ENCODE measurements around the gene NFIA. TPM values are rescaled to one million over a fixed set of nuclear protein-coding genes. Genes with fewer than 3 reads are reported as not detected.

The NFIA gene
- total and polyA plus RNA-seq, 2 donors (not counting 1 experiment from before 2014, with no cell fraction given), result 0.28 to 0.54 TPM

- Histone ChIP-seq H3K36me3 (replicated peaks in 1 of 2; ENCODE audit: control extremely low read depth in 1 of 2, control insufficient read depth in 1 of 2, extremely low read depth in 1 of 2, insufficient read depth in 2 of 2, low read length in 1 of 2) (no peaks in the 10 kb centered on the region), H3K4me3 (ENCODE audit: control extremely low read depth in 1 of 5, extremely low read depth in 1 of 5, insufficient read depth in 1 of 5, low read depth in 2 of 5, low read length in 4 of 5) (no peak overlapping the region), H3K27me3 (replicated peaks in 1 of 4; ENCODE audit: control extremely low read depth in 1 of 4, control insufficient read depth in 3 of 4, insufficient read depth in 4 of 4, low read length in 3 of 4) (no peaks in the 10 kb centered on the region), H3K4me2 (replicated peaks; ENCODE audit: low read depth, low read length, poor library complexity, severe bottlenecking) (no peak overlapping the region), H3K4me1 (ENCODE audit: control insufficient read depth in 2 of 2, insufficient read depth in 2 of 2, low read length in 2 of 2) (no peaks in the 10 kb centered on the region), H2AFZ (ENCODE audit: insufficient read depth, low read depth, low read length, poor library complexity, severe bottlenecking) (no peak overlapping the region), H3K9ac (ENCODE audit: low read length) (no peak overlapping the region), H3K79me2 (ENCODE audit: control insufficient read depth, insufficient read depth, low read length) (no peaks in the 10 kb centered on the region), H4K20me1 (ENCODE audit: control insufficient read depth, insufficient read depth, low read length, poor library complexity, severe bottlenecking) (no peaks in the 10 kb centered on the region), H3K9me3 (ENCODE audit: control extremely low read depth in 1 of 3, control insufficient read depth in 2 of 3, insufficient read depth in 1 of 3, low read length in 2 of 3) (no peaks in the 10 kb centered on the region), H3K27ac (ENCODE audit: low read length in 2 of 2) (no peak overlapping the region)
- POLR2A ChIA-PET, result no interaction called here
- no peak overlapping the region for H3K4me3 Mint-ChIP-seq
- H3K27ac Mint-ChIP-seq, result no peak overlapping the region
- H3K9me3 Mint-ChIP-seq (ENCODE audit: insufficient read depth), result no peaks in the 10 kb centered on the region
- no peak for TF ChIP-seq CTCF (IDR thresholded peaks at IDR 0.05)
- no peak for TF ChIP-seq EZH2 (IDR thresholded peaks at IDR 0.05; ENCODE audit: borderline replicate concordance, insufficient read depth, low read depth, low read length, poor library complexity, severe bottlenecking)
- 90% methylated on average over 2 of the region's 4 CpGs for WGBS (ENCODE audit: insufficient coverage)
- intact Hi-C loops (cut with micrococcal nuclease), result no loop called here
- no peak for ATAC-seq (ENCODE audit: low read depth)
- CTCF ChIA-PET, result no interaction called here
- H3K27me3 Mint-ChIP-seq, result no peaks in the 10 kb centered on the region
- no peaks in the 10 kb centered on the region for H3K4me1 Mint-ChIP-seq
- no peak for DNase-seq
Observed at GRCh38 chr1:61273167-61273705, 190.9 kb downstream of the NFIA start.

- Histone ChIP-seq H3K4me2 (replicated peaks; ENCODE audit: low read depth, low read length, poor library complexity, severe bottlenecking) (no peak overlapping the region), H4K20me1 (ENCODE audit: control insufficient read depth, insufficient read depth, low read length, poor library complexity, severe bottlenecking) (no peaks in the 10 kb centered on the region), H3K4me3 (ENCODE audit: control extremely low read depth in 1 of 5, extremely low read depth in 1 of 5, insufficient read depth in 1 of 5, low read depth in 2 of 5, low read length in 4 of 5) (no peak overlapping the region), H3K4me1 (ENCODE audit: control insufficient read depth in 2 of 2, insufficient read depth in 2 of 2, low read length in 2 of 2) (no peaks in the 10 kb centered on the region), H3K9ac (ENCODE audit: low read length) (no peak overlapping the region), H3K36me3 (replicated peaks in 1 of 2; ENCODE audit: control extremely low read depth in 1 of 2, control insufficient read depth in 1 of 2, extremely low read depth in 1 of 2, insufficient read depth in 2 of 2, low read length in 1 of 2) (no peaks in the 10 kb centered on the region), H2AFZ (ENCODE audit: insufficient read depth, low read depth, low read length, poor library complexity, severe bottlenecking) (no peak overlapping the region), H3K27me3 (replicated peaks in 1 of 4; ENCODE audit: control extremely low read depth in 1 of 4, control insufficient read depth in 3 of 4, insufficient read depth in 4 of 4, low read length in 3 of 4) (no peaks in the 10 kb centered on the region), H3K9me3 (ENCODE audit: control extremely low read depth in 1 of 3, control insufficient read depth in 2 of 3, insufficient read depth in 1 of 3, low read length in 2 of 3) (no peaks in the 10 kb centered on the region), H3K27ac (ENCODE audit: low read length in 2 of 2) (no peak overlapping the region), H3K79me2 (ENCODE audit: control insufficient read depth, insufficient read depth, low read length) (no peaks in the 10 kb centered on the region)
- no peak for DNase-seq
- 100% methylated on average over 1 of the region's 5 CpGs for WGBS (ENCODE audit: insufficient coverage)
- ChIA-PET POLR2A (no interaction called here), CTCF (no interaction called here)
- Mint-ChIP-seq H3K27me3 (no peaks in the 10 kb centered on the region), H3K4me1 (no peaks in the 10 kb centered on the region), H3K27ac (no peak overlapping the region), H3K9me3 (ENCODE audit: insufficient read depth) (no peaks in the 10 kb centered on the region), H3K4me3 (no peak overlapping the region)
- TF ChIP-seq CTCF (IDR thresholded peaks at IDR 0.05) (no peak), EZH2 (IDR thresholded peaks at IDR 0.05; ENCODE audit: borderline replicate concordance, insufficient read depth, low read depth, low read length, poor library complexity, severe bottlenecking) (no peak)
- ATAC-seq (ENCODE audit: low read depth), result no peak
- intact Hi-C loops (cut with micrococcal nuclease), result no loop called here
Observed at GRCh38 chr1:61273861-61274260, 191.5 kb downstream of the NFIA start.

All from B cell (primary cell).